Measurements from ENCODE around the gene MYD88. TPM values are rescaled to one million over a fixed set of nuclear protein-coding genes. Genes with fewer than 3 reads are reported as not detected.

Gene MYD88
- polyA plus RNA-seq, 2 of the 4 experiments (the other 2 are of a cell fraction): 16.8 to 22.3 TPM

- no peak overlapping the region for H3K4me3 ChIP-seq
- CTCF ChIA-PET: no interaction called here
- DNase-seq (ENCODE audit: low read depth in 1 of 2, low spot score in 1 of 2) (no peak), FAIRE-seq (no peak), ATAC-seq (no peak)
- no peak overlapping the region for H3K27ac ChIP-seq
- H3K9me3 ChIP-seq: no peaks in the 10 kb centered on the region
- H3K4me1 ChIP-seq: peaks cover 39% of the 10 kb centered on the region
- POLR2A ChIA-PET: interaction anchor here (1.2 kb wide), 1 partner anchor 31 kb away, joined by 3 read pairs; the partner anchor contains the start of gene ACAA1
- TF ChIP-seq GATA3 (IDR thresholded peaks at IDR 0.05; ENCODE audit: borderline replicate concordance) (no peak), ESRRA (IDR thresholded peaks at IDR 0.05; ENCODE audit: borderline replicate concordance, low read length) (no peak), NFE2L2 (conservative IDR thresholded peaks at IDR 0.05; ENCODE audit: low read length) (no peak), REST (IDR thresholded peaks at IDR 0.05) (no peak), CEBPB (IDR thresholded peaks at IDR 0.05) (no peak), MAX (IDR thresholded peaks at IDR 0.05) (no peak), JUN (IDR thresholded peaks at IDR 0.05) (no peak), NPAS2 (CRISPR knock-in tag; IDR thresholded peaks at IDR 0.05; ENCODE audit: borderline replicate concordance) (no peak), HDAC2 (IDR thresholded peaks at IDR 0.05) (no peak), RNF2 (IDR thresholded peaks at IDR 0.05; ENCODE audit: borderline replicate concordance, low read depth) (no peak), ZFP36 (IDR thresholded peaks at IDR 0.05; ENCODE audit: borderline replicate concordance, partially characterized antibody) (no peak), SREBF2 (IDR thresholded peaks at IDR 0.05) (no peak), ZSCAN20 (CRISPR knock-in tag; IDR thresholded peaks at IDR 0.05) (no peak), HOXA7 (CRISPR knock-in tag; IDR thresholded peaks at IDR 0.05) (no peak), POLR2A (IDR thresholded peaks at IDR 0.05; ENCODE audit: low read length) (no peak), ATOH8 (CRISPR knock-in tag; IDR thresholded peaks at IDR 0.05; ENCODE audit: low read depth) (no peak), BHLHE40 (IDR thresholded peaks at IDR 0.05; ENCODE audit: low read depth, low read length) (no peak)
- WGBS (ENCODE audit: missing lambda C conversion rate): 97% methylated on average over 4 of the region's 4 CpGs
- peak overlapping the region; percentile 9; the same call in 1 of the 3 replicates for H3K4me2 ChIP-seq
These were observed 29.9 kb downstream of the MYD88 start for GRCh38 chr3:38168151-38169026.

- WGBS (ENCODE audit: missing lambda C conversion rate): 92% methylated on average over 1 of the region's 1 CpG
- FAIRE-seq (no peak), ATAC-seq (no peak), DNase-seq (ENCODE audit: low read depth in 1 of 2, low spot score in 1 of 2) (no peak)
- no peak for TF ChIP-seq POLR2A (IDR thresholded peaks at IDR 0.05; ENCODE audit: low read length)
- TF ChIP-seq CTCF (IDR thresholded peaks at IDR 0.05): no peak
- TF ChIP-seq KDM1A (IDR thresholded peaks at IDR 0.05; ENCODE audit: low read depth): no peak
- TF ChIP-seq HOXB5 (CRISPR knock-in tag; IDR thresholded peaks at IDR 0.05): no peak
- no peak for TF ChIP-seq PHF8 (IDR thresholded peaks at IDR 0.05; ENCODE audit: borderline replicate concordance, low read depth)
- no peak for TF ChIP-seq SMC3 (IDR thresholded peaks at IDR 0.05)
- no peak for TF ChIP-seq CBX2 (IDR thresholded peaks at IDR 0.05; ENCODE audit: borderline replicate concordance, low read depth)
- no peak for TF ChIP-seq CBX8 (IDR thresholded peaks at IDR 0.05)
- TF ChIP-seq ZC3H11A (IDR thresholded peaks at IDR 0.05): no peak
- no peak for TF ChIP-seq TFCP2L1 (CRISPR knock-in tag; IDR thresholded peaks at IDR 0.05)
- no peak for TF ChIP-seq NPAS2 (CRISPR knock-in tag; IDR thresholded peaks at IDR 0.05; ENCODE audit: borderline replicate concordance)
- no peak for TF ChIP-seq ATOH8 (CRISPR knock-in tag; IDR thresholded peaks at IDR 0.05; ENCODE audit: low read depth)
- no peak for TF ChIP-seq GATA3 (IDR thresholded peaks at IDR 0.05; ENCODE audit: borderline replicate concordance)
- TF ChIP-seq NR3C1 (IDR thresholded peaks at IDR 0.05): no peak
- TF ChIP-seq EP300 (IDR thresholded peaks at IDR 0.05): no peak
- Histone ChIP-seq H3K4me1 (peaks cover 44% of the 10 kb centered on the region), H3K27ac (no peak overlapping the region), H3K4me3 (no peak overlapping the region), H3K9me3 (no peaks in the 10 kb centered on the region), H3K4me2 (0 out of 3 replicates have a peak overlapping the region, but pooled peaks have one; percentile 9)
- CTCF ChIA-PET: no interaction called here
- POLR2A ChIA-PET: no interaction called here
These were observed 30.5 kb downstream of the MYD88 start for GRCh38 chr3:38169027-38169317.
